Measurements from ENCODE around the gene MEOX2.

DNA sequence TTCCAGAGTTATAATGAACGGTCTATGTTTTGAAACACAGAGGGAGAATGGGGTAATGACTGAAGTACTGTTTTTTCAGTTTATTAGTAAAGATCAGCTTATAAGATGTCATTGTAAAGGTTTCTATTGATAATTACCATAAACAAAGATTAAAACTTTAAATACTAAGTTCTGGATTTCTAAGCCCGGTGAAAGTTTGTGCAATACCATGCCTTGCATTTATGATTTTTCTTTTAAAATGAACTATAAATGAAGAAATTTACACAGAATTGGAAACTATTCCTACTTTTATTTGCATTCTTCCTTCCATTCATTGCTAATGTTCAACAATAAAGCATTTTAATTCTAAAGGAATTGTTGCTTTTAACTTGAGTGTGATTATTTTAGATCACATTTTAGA lies 4.9 kb downstream of the MEOX2 start:
- TF ChIP-seq POLR2A (IDR thresholded peaks at IDR 0.05), result no peak
- TF ChIP-seq, protein P1, sequence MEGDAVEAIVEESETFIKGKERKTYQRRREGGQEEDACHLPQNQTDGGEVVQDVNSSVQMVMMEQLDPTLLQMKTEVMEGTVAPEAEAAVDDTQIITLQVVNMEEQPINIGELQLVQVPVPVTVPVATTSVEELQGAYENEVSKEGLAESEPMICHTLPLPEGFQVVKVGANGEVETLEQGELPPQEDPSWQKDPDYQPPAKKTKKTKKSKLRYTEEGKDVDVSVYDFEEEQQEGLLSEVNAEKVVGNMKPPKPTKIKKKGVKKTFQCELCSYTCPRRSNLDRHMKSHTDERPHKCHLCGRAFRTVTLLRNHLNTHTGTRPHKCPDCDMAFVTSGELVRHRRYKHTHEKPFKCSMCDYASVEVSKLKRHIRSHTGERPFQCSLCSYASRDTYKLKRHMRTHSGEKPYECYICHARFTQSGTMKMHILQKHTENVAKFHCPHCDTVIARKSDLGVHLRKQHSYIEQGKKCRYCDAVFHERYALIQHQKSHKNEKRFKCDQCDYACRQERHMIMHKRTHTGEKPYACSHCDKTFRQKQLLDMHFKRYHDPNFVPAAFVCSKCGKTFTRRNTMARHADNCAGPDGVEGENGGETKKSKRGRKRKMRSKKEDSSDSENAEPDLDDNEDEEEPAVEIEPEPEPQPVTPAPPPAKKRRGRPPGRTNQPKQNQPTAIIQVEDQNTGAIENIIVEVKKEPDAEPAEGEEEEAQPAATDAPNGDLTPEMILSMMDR (IDR thresholded peaks at IDR 0.05), result no peak

All from right lobe of liver (tissue), 4 donors.